Measurements from ENCODE around the gene GALK2. TPM values are rescaled to one million over a fixed set of nuclear protein-coding genes. Genes with fewer than 3 reads are reported as not detected.

GALK2 gene
- polyA plus RNA-seq (ENCODE audit: insufficient read length in 3 of 3), result 10 to 100 TPM; 23.6 to 30.4 (median 27.5) TPM
- long read RNA-seq, donor 1, full-length matches to known transcripts, result 3 of 3 reads
- long read RNA-seq, donor 1, partial matches to known transcripts, result 0 of 3 reads
- long read RNA-seq, donor 1, other reads (novel, unspliced or antisense), result 0 of 3 reads
- long read RNA-seq, donor 2, partial matches to known transcripts, result 0 of 1 reads
- long read RNA-seq, donor 2, other reads (novel, unspliced or antisense), result 0 of 1 reads
- long read RNA-seq, donor 3, full-length matches to known transcripts, result 5 of 10 reads
- long read RNA-seq, donor 3, partial matches to known transcripts, result 5 of 10 reads
- long read RNA-seq, donor 3, other reads (novel, unspliced or antisense), result 0 of 10 reads
- long read RNA-seq, donor 4, full-length matches to known transcripts, result 3 of 8 reads
- long read RNA-seq, donor 4, partial matches to known transcripts, result 5 of 8 reads
- long read RNA-seq, donor 4, other reads (novel, unspliced or antisense), result 0 of 8 reads
- long read RNA-seq, donor 5, result 0 reads
- long read RNA-seq, donor 6, full-length matches to known transcripts, result 2 of 2 reads
- long read RNA-seq, donor 6, partial matches to known transcripts, result 0 of 2 reads
- long read RNA-seq, donor 6, other reads (novel, unspliced or antisense), result 0 of 2 reads
- long read RNA-seq, donor 7, partial matches to known transcripts, result 0 of 1 reads
- long read RNA-seq, donor 7, other reads (novel, unspliced or antisense), result 0 of 1 reads
- long read RNA-seq, donor 8, result 0 reads
- long read RNA-seq, donor 9, full-length matches to known transcripts, result 5 of 5 reads
- long read RNA-seq, donor 9, partial matches to known transcripts, result 0 of 5 reads
- long read RNA-seq, donor 9, other reads (novel, unspliced or antisense), result 0 of 5 reads
- long read RNA-seq, donor 10, partial matches to known transcripts, result 0 of 1 reads
- long read RNA-seq, donor 10, other reads (novel, unspliced or antisense), result 0 of 1 reads
- long read RNA-seq, donor 11, partial matches to known transcripts, result 0 of 2 reads
- long read RNA-seq, donor 11, other reads (novel, unspliced or antisense), result 0 of 2 reads
- long read RNA-seq, donor 12, full-length matches to known transcripts, result 2 of 2 reads
- long read RNA-seq, donor 12, partial matches to known transcripts, result 0 of 2 reads
- long read RNA-seq, donor 12, other reads (novel, unspliced or antisense), result 0 of 2 reads
- long read RNA-seq, donor 13, result 0 reads
- long read RNA-seq, donor 14, full-length matches to known transcripts, result 2 of 2 reads
- long read RNA-seq, donor 14, partial matches to known transcripts, result 0 of 2 reads
- long read RNA-seq, donor 14, other reads (novel, unspliced or antisense), result 0 of 2 reads
- long read RNA-seq, donor 15, full-length matches to known transcripts, result 2 of 2 reads
- long read RNA-seq, donor 15, partial matches to known transcripts, result 0 of 2 reads
- long read RNA-seq, donor 15, other reads (novel, unspliced or antisense), result 0 of 2 reads
- long read RNA-seq, donor 16, full-length matches to known transcripts, result 8 of 14 reads
- long read RNA-seq, donor 16, partial matches to known transcripts, result 6 of 14 reads
- long read RNA-seq, donor 16, other reads (novel, unspliced or antisense), result 0 of 14 reads

GRCh38 chr15:49169880-49170597, at the start of gene GALK2:
TSS of gene GALK2 (plus strand) at chr15:49170247. CDS start at chr15:49170323, 76 bp downstream.
- DNase-seq (ENCODE audit: extremely low read depth in 1 of 11, low read depth in 9 of 11, low spot score in 4 of 11), result peak; percentile 63 to 88 (median 75)

GRCh38 chr15:49120832-49121231, 49.2 kb upstream of the GALK2 start:
- no peak for DNase-seq (ENCODE audit: extremely low read depth in 1 of 11, low read depth in 9 of 11, low spot score in 4 of 11)

GRCh38 chr15:49121901-49122300, 48.1 kb upstream of the GALK2 start:
- no peak for DNase-seq (ENCODE audit: extremely low read depth in 1 of 11, low read depth in 9 of 11, low spot score in 4 of 11)

GRCh38 chr15:49122541-49123062, 47.4 kb upstream of the GALK2 start:
- no peak for DNase-seq (ENCODE audit: extremely low read depth in 1 of 11, low read depth in 9 of 11, low spot score in 4 of 11)

- DNase-seq (ENCODE audit: extremely low read depth in 1 of 11, low read depth in 9 of 11, low spot score in 4 of 11), result no peak
Observed at GRCh38 chr15:49124371-49124770, 45.7 kb upstream of the GALK2 start.

- no peak for DNase-seq (ENCODE audit: extremely low read depth in 1 of 11, low read depth in 9 of 11, low spot score in 4 of 11)
Observed at GRCh38 chr15:49131403-49131802, 38.6 kb upstream of the GALK2 start.

- DNase-seq (ENCODE audit: extremely low read depth in 1 of 11, low read depth in 9 of 11, low spot score in 4 of 11), result peak in 2 of 11 donors; percentile 1 to 2
Observed at GRCh38 chr15:49134683-49135341, 35.2 kb upstream of the GALK2 start.

GRCh38 chr15:49135342-49135857, 34.6 kb upstream of the GALK2 start:
- DNase-seq (ENCODE audit: extremely low read depth in 1 of 11, low read depth in 9 of 11, low spot score in 4 of 11), result no peak

- no peak for DNase-seq (ENCODE audit: extremely low read depth in 1 of 11, low read depth in 9 of 11, low spot score in 4 of 11)
Observed at GRCh38 chr15:49135911-49136310, 34.1 kb upstream of the GALK2 start.

- DNase-seq (ENCODE audit: extremely low read depth in 1 of 11, low read depth in 9 of 11, low spot score in 4 of 11), result no peak
Observed at GRCh38 chr15:49137861-49138260, 32.2 kb upstream of the GALK2 start.

GRCh38 chr15:49145651-49146609, 24.1 kb upstream of the GALK2 start:
- peak in 6 of 11 donors; percentile 17 to 61 (median 27) for DNase-seq (ENCODE audit: extremely low read depth in 1 of 11, low read depth in 9 of 11, low spot score in 4 of 11)

- DNase-seq (ENCODE audit: extremely low read depth in 1 of 11, low read depth in 9 of 11, low spot score in 4 of 11), result no peak
Observed at GRCh38 chr15:49148298-49148697, 21.7 kb upstream of the GALK2 start.

- no peak for DNase-seq (ENCODE audit: extremely low read depth in 1 of 11, low read depth in 9 of 11, low spot score in 4 of 11)
Observed at GRCh38 chr15:49148727-49149126, 21.3 kb upstream of the GALK2 start.

GRCh38 chr15:49151831-49152230, 18.2 kb upstream of the GALK2 start:
- DNase-seq (ENCODE audit: extremely low read depth in 1 of 11, low read depth in 9 of 11, low spot score in 4 of 11), result no peak

- DNase-seq (ENCODE audit: extremely low read depth in 1 of 11, low read depth in 9 of 11, low spot score in 4 of 11), result no peak
Observed at GRCh38 chr15:49152552-49153312, 17.3 kb upstream of the GALK2 start.
